H1 (cell line): Measurements from ENCODE around the gene SAT1. TPM values are rescaled to one million over a fixed set of nuclear protein-coding genes. Genes with fewer than 3 reads are reported as not detected.

Source experiments
- CTCF ChIA-PET: fragments of 300-600 bp; sonication (Branson Sonifier 250); formaldehyde crosslinking; loops from one replicate; lab custom pipeline; 2021; ENCODE audit not compliant: partially characterized antibody; lab: Charles Lee
- POLR2A ChIA-PET: fragments of 300-600 bp; sonication (Branson Sonifier 250); formaldehyde crosslinking; loops from one replicate; lab custom pipeline; 2021; ENCODE audit warnings: inconsistent platforms; ENCODE audit not compliant: partially characterized antibody; lab: Charles Lee
- DNase-seq, 2 experiments: peaks; one replicate each; pipeline versions ENCODE4 v3.0.0 to v3.0.0-alpha.2; 2010 to 2022; ENCODE audit warnings: low spot score in 2 of 2, low read depth in 1 of 2, mixed read lengths in 1 of 2
- FAIRE-seq: peaks from 2 replicates; lab custom pipeline; 2011; peaks lifted over from hg19 to GRCh38; lab: Jason Lieb, UNC
- H2AFZ ChIP-seq: 2 replicates; pipeline ENCODE4 v1.8.1; 2012; ENCODE audit warnings: low read length, inconsistent platforms
- H2AK5ac ChIP-seq: 2 replicates; pipeline ENCODE4 v1.6.1; 2013; ENCODE audit warnings: low read depth, low read length
- H2BK120ac ChIP-seq: replicated peaks from 2 replicates; pipeline ENCODE3; 2013; ENCODE audit warnings: low read depth, low read length, inconsistent platforms
- H2BK12ac ChIP-seq: 2 replicates; pipeline ENCODE4 v1.6.1; 2013; ENCODE audit warnings: low read depth, low read length
- H2BK15ac ChIP-seq: 2 replicates; pipeline ENCODE4 v1.6.1; 2013; ENCODE audit warnings: low read length
- H2BK20ac ChIP-seq: 2 replicates; pipeline ENCODE4 v1.6.1; 2013; ENCODE audit warnings: low read length
- H2BK5ac ChIP-seq: 2 replicates; pipeline ENCODE4 v1.6.1; 2013; ENCODE audit warnings: low read depth, low read length
- H3K14ac ChIP-seq: 2 replicates; pipeline ENCODE4 v1.6.1; 2013; ENCODE audit warnings: inconsistent platforms; ENCODE audit not compliant: insufficient read length
- H3K18ac ChIP-seq: 2 replicates; pipeline ENCODE4 v1.6.1; 2013; ENCODE audit warnings: low read length; ENCODE audit errors: extremely low read depth
- H3K23ac ChIP-seq: 2 replicates; pipeline ENCODE4 v1.6.1; 2013; ENCODE audit warnings: inconsistent platforms; ENCODE audit not compliant: insufficient read length
- H3K23me2 ChIP-seq: 2 replicates; pipeline ENCODE4 v1.6.1; 2013; ENCODE audit warnings: low read depth, low read length
- H3K27ac ChIP-seq: 2 replicates; pipeline ENCODE4 v1.6.1; 2011; ENCODE audit warnings: low read depth, low read length, inconsistent platforms
- H3K27me3 ChIP-seq, 4 experiments: replicated peaks in 1 of 4; 1 replicate in 1 of 4; 2 replicates in 3 of 4; pipeline versions ENCODE4 v1.6.1 to v1.8.1; 2011 to 2013; ENCODE audit warnings: low read length in 3 of 4, mild to moderate bottlenecking in 3 of 4, inconsistent platforms in 2 of 4, mixed read lengths in 2 of 4, moderate library complexity in 1 of 4; ENCODE audit not compliant: control insufficient read depth in 3 of 4, insufficient read depth in 3 of 4; ENCODE audit errors: extremely low read depth in 1 of 4
- H3K36me3 ChIP-seq, 4 experiments: 2 replicates each; pipeline versions ENCODE4 v1.6.1 to v1.8.1; 2011 to 2013; ENCODE audit warnings: mild to moderate bottlenecking in 4 of 4, low read length in 3 of 4, moderate library complexity in 2 of 4, control low read depth in 1 of 4, inconsistent platforms in 1 of 4; ENCODE audit not compliant: insufficient read depth in 4 of 4, control insufficient read depth in 2 of 4
- H3K4ac ChIP-seq: replicated peaks from 2 replicates; pipeline ENCODE3; 2013; ENCODE audit warnings: low read length, low read depth, mixed read lengths, inconsistent platforms; ENCODE audit not compliant: insufficient read length
- H3K4me1 ChIP-seq, 4 experiments: replicated peaks in 1 of 4; 1 replicate in 1 of 4; 2 replicates in 3 of 4; pipeline versions ENCODE4 v1.6.1 to v1.8.1; 2011 to 2013; ENCODE audit warnings: low read length in 3 of 4, inconsistent platforms in 2 of 4, mixed read lengths in 1 of 4; ENCODE audit not compliant: insufficient read depth in 4 of 4, control insufficient read depth in 3 of 4
- H3K4me2 ChIP-seq, 2 experiments: 2 replicates each; pipeline versions ENCODE4 v1.6.1 to v1.8.1; 2011 to 2013; ENCODE audit warnings: low read depth in 2 of 2, low read length in 2 of 2, control low read depth in 1 of 2, inconsistent platforms in 1 of 2, mild to moderate bottlenecking in 1 of 2; ENCODE audit not compliant: insufficient read depth in 1 of 2
- H3K4me3 ChIP-seq, 4 experiments: fragments of 200-600, 300-600 bp in 1 of 4; sonication (generic), shearing (Covaris generic), sonication (Bioruptor Twin) in 1 of 4; 2 replicates each; pipeline versions ENCODE4 v1.5.1 to v1.8.1; 2011 to 2016; ENCODE audit warnings: low read length in 4 of 4, low read depth in 3 of 4, control low read depth in 2 of 4, inconsistent platforms in 2 of 4, mild to moderate bottlenecking in 2 of 4, mixed read lengths in 1 of 4, moderate library complexity in 1 of 4; ENCODE audit not compliant: insufficient read depth in 2 of 4; ENCODE audit errors: extremely low read depth in 1 of 4
- H3K56ac ChIP-seq: replicated peaks from 2 replicates; pipeline ENCODE3; 2013; ENCODE audit warnings: low read depth, mild to moderate bottlenecking, mixed read lengths, low read length, inconsistent platforms; ENCODE audit not compliant: insufficient read length
- H3K79me1 ChIP-seq: 2 replicates; pipeline ENCODE4 v1.6.1; 2013; ENCODE audit warnings: low read depth, low read length, control low read depth
- H3K79me2 ChIP-seq, 2 experiments: 2 replicates each; pipeline versions ENCODE4 v1.6.1 to v1.8.1; 2012 to 2013; ENCODE audit warnings: low read length in 2 of 2, mild to moderate bottlenecking in 2 of 2, inconsistent platforms in 1 of 2; ENCODE audit not compliant: insufficient read depth in 2 of 2, control insufficient read depth in 1 of 2
- H3K9ac ChIP-seq, 4 experiments: replicated peaks in 1 of 4; 1 replicate in 1 of 4; 2 replicates in 3 of 4; pipeline versions ENCODE4 v1.6.1 to v1.8.1; 2011 to 2013; ENCODE audit warnings: low read depth in 3 of 4, low read length in 3 of 4, control low read depth in 2 of 4, mild to moderate bottlenecking in 2 of 4, moderate library complexity in 2 of 4, inconsistent platforms in 1 of 4; ENCODE audit errors: extremely low read depth in 1 of 4
- H3K9me3 ChIP-seq, 2 experiments: 2 replicates each; pipeline versions ENCODE4 v1.6.1 to v1.8.1; 2012 to 2013; ENCODE audit warnings: mild to moderate bottlenecking in 2 of 2, moderate library complexity in 2 of 2, control low read depth in 1 of 2, inconsistent platforms in 1 of 2, low read depth in 1 of 2, low read length in 1 of 2, mixed read lengths in 1 of 2; ENCODE audit not compliant: insufficient read depth in 2 of 2
- H4K20me1 ChIP-seq, 2 experiments: replicated peaks in 1 of 2; 2 replicates each; pipeline versions ENCODE3 to v1.8.1; 2011 to 2013; ENCODE audit warnings: inconsistent platforms in 2 of 2, low read length in 2 of 2, mild to moderate bottlenecking in 1 of 2; ENCODE audit not compliant: insufficient read depth in 2 of 2, control insufficient read depth in 1 of 2
- H4K5ac ChIP-seq: 2 replicates; pipeline ENCODE4 v1.6.1; 2013; ENCODE audit warnings: low read length, low read depth, mixed read lengths, inconsistent platforms; ENCODE audit not compliant: insufficient read length
- H4K8ac ChIP-seq: 2 replicates; pipeline ENCODE4 v1.8.0; 2013; ENCODE audit warnings: mild to moderate bottlenecking, moderate library complexity, low read length, inconsistent platforms; ENCODE audit not compliant: insufficient read depth; ENCODE audit errors: extremely low read depth
- H4K91ac ChIP-seq: replicated peaks from 2 replicates; pipeline ENCODE3; 2013; ENCODE audit warnings: low read length, mixed read lengths, inconsistent platforms; ENCODE audit not compliant: insufficient read length
- ASH2L ChIP-seq: fragments of 200-600, 300-600 bp; sonication (generic); IDR thresholded peaks from one replicate; pipeline ENCODE4 v1.7.1; 2017; ENCODE audit warnings: low read length
- BACH1 ChIP-seq: IDR thresholded peaks from 2 replicates; pipeline ENCODE4 v1.6.1; 2012; ENCODE audit warnings: low read length, improper control_type of control experiment
- CBX8 ChIP-seq: fragments of 300-800, 300-1000 bp; sonication (generic); IDR thresholded peaks from 2 replicates; pipeline ENCODE4 v1.7.1; 2016; ENCODE audit warnings: low read depth, low read length, borderline replicate concordance
- CHD1 ChIP-seq: IDR thresholded peaks from 2 replicates; pipeline ENCODE4 v1.6.1; 2012; ENCODE audit warnings: low read depth, low read length, improper control_type of control experiment
- EZH2 ChIP-seq: fragments of 200-600 bp; sonication (generic); IDR thresholded peaks from 2 replicates; pipeline ENCODE4 v1.7.1; 2012; ENCODE audit warnings: low read depth, mild to moderate bottlenecking, moderate library complexity, low read length, inconsistent platforms; ENCODE audit not compliant: severe bottlenecking
- GTF2F1 ChIP-seq: IDR thresholded peaks from 2 replicates; pipeline ENCODE4 v1.6.1; 2012; ENCODE audit warnings: low read depth, low read length, improper control_type of control experiment, borderline replicate concordance
- HDAC6 ChIP-seq: IDR thresholded peaks from one replicate; pipeline ENCODE4 v1.7.1; 2012; ENCODE audit warnings: low read depth, mild to moderate bottlenecking, inconsistent platforms, low read length, moderate library complexity
- JUN ChIP-seq: IDR thresholded peaks from 2 replicates; pipeline ENCODE4 v1.6.1; 2011; ENCODE audit warnings: low read depth, mild to moderate bottlenecking, improper control_type of control experiment, low read length
- KDM5A ChIP-seq: fragments of 200-600 bp; IDR thresholded peaks from 2 replicates; pipeline ENCODE4 v1.7.1; 2012; ENCODE audit warnings: mild to moderate bottlenecking, low read length, inconsistent platforms, mixed read lengths
- RAD21 ChIP-seq, 2 experiments: IDR thresholded peaks in 1 of 2; conservative IDR thresholded peaks in 1 of 2; 2 replicates each; pipeline ENCODE4 v1.6.1; 2011; ENCODE audit warnings: low read depth in 2 of 2, low read length in 2 of 2, improper control_type of control experiment in 1 of 2, inconsistent platforms in 1 of 2, mild to moderate bottlenecking in 1 of 2, moderate library complexity in 1 of 2
- RNF2 ChIP-seq: fragments of 200-900, 300-1000 bp; sonication (generic); IDR thresholded peaks from 2 replicates; pipeline ENCODE4 v1.7.1; 2016; ENCODE audit warnings: borderline replicate concordance, low read depth, mild to moderate bottlenecking, antibody characterized with exemption, low read length; ENCODE audit not compliant: poor library complexity, severe bottlenecking; ENCODE audit errors: missing control alignments
- RXRA ChIP-seq: IDR thresholded peaks from 2 replicates; pipeline ENCODE4 v1.6.1; 2011; ENCODE audit warnings: low read depth, mild to moderate bottlenecking, low read length, moderate library complexity; ENCODE audit not compliant: insufficient read depth
- SAP30 ChIP-seq: fragments of 300-600 bp; sonication (generic); IDR thresholded peaks from 2 replicates; pipeline ENCODE4 v1.7.1; 2012; ENCODE audit warnings: low read length, moderate library complexity, mild to moderate bottlenecking, inconsistent platforms; ENCODE audit not compliant: insufficient read depth, insufficient replicate concordance
- SIRT6 ChIP-seq: IDR thresholded peaks from one replicate; pipeline ENCODE4 v1.7.1; 2012; ENCODE audit warnings: low read length, inconsistent platforms
- SP2 ChIP-seq: IDR thresholded peaks from 2 replicates; pipeline ENCODE4 v1.6.1; 2012; ENCODE audit warnings: mild to moderate bottlenecking, low read length, inconsistent platforms
- WGBS, 2 experiments: shearing (Covaris generic) in 1 of 2; methylation state at CpG; one replicate each; pipeline versions ENCODE4 v1.1.6 to v1.1.7; 2013 to 2015; ENCODE audit warnings: low lambda C conversion rate in 2 of 2, mixed read lengths in 2 of 2, inconsistent platforms in 1 of 2, low coverage in 1 of 2, missing lambda C conversion rate in 1 of 2; ENCODE audit not compliant: insufficient replicate concordance in 2 of 2, insufficient coverage in 1 of 2, insufficient read length in 1 of 2; ENCODE audit errors: extremely low coverage in 1 of 2, missing lambda C conversion rate in 1 of 2; 5-methylcytosine and 5-hydroxymethylcytosine counted together
- polyA plus RNA-seq, 7 experiments: library from polyadenylated mRNA; depleted of rRNA in 3 of 7; stranded (reverse) in 5 of 7; unstranded in 2 of 7; fragments of >200 nt in 5 of 7; fragments of 200-250 nt in 2 of 7; gene quantifications; 1 replicate in 5 of 7; 2 replicates in 1 of 7; 4 replicates in 1 of 7; pipeline versions ENCODE4 v1.2.1 to v1.2.3, GENCODE V29; 2011 to 2013; ENCODE audit warnings: missing spikeins in 2 of 7, mixed read lengths in 2 of 7
- total RNA-seq: library from RNA; stranded (reverse); fragmentation: NEBNext Ultra II Directional; extraction: Animal tissue kit (Norgen Biotek cat#: 25700); gene quantifications from 2 replicates; pipeline ENCODE4 v1.2.1, GENCODE V29; 2021

The SAT1 gene
- total and polyA plus RNA-seq, 2 of the 8 experiments (the other 6 are each of a cell fraction or from before 2014, with no cell fraction given), result 29.2 to 36.8 TPM

DNA sequence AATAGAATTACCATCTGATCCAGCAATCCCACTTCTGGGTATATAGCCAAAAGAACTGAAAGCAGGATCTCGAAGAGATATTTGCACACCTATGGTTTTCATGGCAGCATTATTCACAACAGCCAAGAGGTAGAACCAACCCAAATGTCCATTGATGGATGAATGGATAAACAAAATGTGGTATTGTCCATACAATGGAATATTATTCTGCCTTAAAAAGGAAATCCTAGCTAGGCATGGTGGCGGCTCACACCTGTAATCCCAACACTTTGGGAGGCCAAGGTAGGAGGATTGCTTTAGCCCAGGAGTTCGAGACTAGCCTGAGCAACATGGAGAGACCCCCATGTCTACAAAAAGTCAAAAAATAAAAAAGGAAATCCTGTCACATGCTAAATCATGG lies 27.3 kb downstream of the SAT1 start:
- no peak overlapping the region for H4K5ac ChIP-seq
- no peak for DNase-seq
- no peaks in the 10 kb centered on the region for H3K9me3 ChIP-seq
- no peak overlapping the region for H2BK120ac ChIP-seq
- no peaks in the 10 kb centered on the region for H3K23me2 ChIP-seq
- H2BK5ac ChIP-seq, result no peak overlapping the region
- no peak overlapping the region for H2AK5ac ChIP-seq
- FAIRE-seq, result no peak
- H3K4me3 ChIP-seq, result no peak overlapping the region
- no peak overlapping the region for H3K23ac ChIP-seq
- no peak overlapping the region for H2BK20ac ChIP-seq
- CTCF ChIA-PET, result no interaction called here
- no peak overlapping the region for H3K18ac ChIP-seq
- no peaks in the 10 kb centered on the region for H3K79me2 ChIP-seq
- no peaks in the 10 kb centered on the region for H3K79me1 ChIP-seq
- H4K8ac ChIP-seq, result no peak overlapping the region
- no peak overlapping the region for H3K9ac ChIP-seq
- H4K91ac ChIP-seq, result no peak overlapping the region
- no peaks in the 10 kb centered on the region for H3K27me3 ChIP-seq
- no peak overlapping the region for H2AFZ ChIP-seq
- no peak overlapping the region for H3K4me2 ChIP-seq
- POLR2A ChIA-PET, result no interaction called here
- H3K4ac ChIP-seq, result no peak overlapping the region
- no peak overlapping the region for H2BK12ac ChIP-seq
- no peaks in the 10 kb centered on the region for H4K20me1 ChIP-seq
- peaks cover 0 to 7% (median 0%) of the 10 kb centered on the region in 4 experiments; a peak in 1 of 7 replicates for H3K4me1 ChIP-seq
- no peak overlapping the region for H2BK15ac ChIP-seq
- no peak overlapping the region for H3K56ac ChIP-seq
- no peak overlapping the region for H3K14ac ChIP-seq
- H3K36me3 ChIP-seq, result no peaks in the 10 kb centered on the region
- no peak overlapping the region for H3K27ac ChIP-seq
- 92% methylated on average over 3 of the region's 3 CpGs; no CpG with 5 or more reads in 1 of the 2 experiments for WGBS, 2 experiments
- no peak for TF ChIP-seq KDM5A
- no peak for TF ChIP-seq RXRA
- TF ChIP-seq RNF2, result no peak
- TF ChIP-seq BACH1, result no peak
- no peak for TF ChIP-seq HDAC6
- no peak for TF ChIP-seq ASH2L
- TF ChIP-seq SIRT6, result no peak
- TF ChIP-seq RAD21 (IDR thresholded peaks at IDR 0.05 in 1 of 2, conservative IDR thresholded peaks at IDR 0.05 in 1 of 2; ENCODE audit: low read depth in 2 of 2, low read length in 2 of 2), result no peak
- TF ChIP-seq SP2, result no peak
- TF ChIP-seq CHD1, result no peak
- TF ChIP-seq CBX8, result no peak
- TF ChIP-seq JUN, result no peak
- no peak for TF ChIP-seq SAP30
- no peak for TF ChIP-seq GTF2F1
- no peak for TF ChIP-seq EZH2
